Measurements from ENCODE around the gene C16orf86.

Gene C16orf86, protein sequence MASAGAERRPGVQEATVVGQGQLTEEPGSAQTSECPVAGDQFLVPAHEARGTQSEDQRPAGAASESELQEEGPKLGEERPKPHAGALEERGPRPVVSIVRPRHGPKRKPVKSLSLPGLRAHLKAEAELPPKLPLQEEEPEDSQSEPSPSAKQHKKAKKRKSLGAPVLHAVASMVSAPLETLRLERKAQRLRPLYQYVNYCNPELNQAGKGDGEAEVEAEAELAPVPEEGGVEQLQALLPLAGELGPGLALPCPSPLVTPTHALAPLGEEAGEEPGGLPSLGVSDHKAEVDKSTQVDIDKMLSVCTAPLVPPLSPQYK

DNA sequence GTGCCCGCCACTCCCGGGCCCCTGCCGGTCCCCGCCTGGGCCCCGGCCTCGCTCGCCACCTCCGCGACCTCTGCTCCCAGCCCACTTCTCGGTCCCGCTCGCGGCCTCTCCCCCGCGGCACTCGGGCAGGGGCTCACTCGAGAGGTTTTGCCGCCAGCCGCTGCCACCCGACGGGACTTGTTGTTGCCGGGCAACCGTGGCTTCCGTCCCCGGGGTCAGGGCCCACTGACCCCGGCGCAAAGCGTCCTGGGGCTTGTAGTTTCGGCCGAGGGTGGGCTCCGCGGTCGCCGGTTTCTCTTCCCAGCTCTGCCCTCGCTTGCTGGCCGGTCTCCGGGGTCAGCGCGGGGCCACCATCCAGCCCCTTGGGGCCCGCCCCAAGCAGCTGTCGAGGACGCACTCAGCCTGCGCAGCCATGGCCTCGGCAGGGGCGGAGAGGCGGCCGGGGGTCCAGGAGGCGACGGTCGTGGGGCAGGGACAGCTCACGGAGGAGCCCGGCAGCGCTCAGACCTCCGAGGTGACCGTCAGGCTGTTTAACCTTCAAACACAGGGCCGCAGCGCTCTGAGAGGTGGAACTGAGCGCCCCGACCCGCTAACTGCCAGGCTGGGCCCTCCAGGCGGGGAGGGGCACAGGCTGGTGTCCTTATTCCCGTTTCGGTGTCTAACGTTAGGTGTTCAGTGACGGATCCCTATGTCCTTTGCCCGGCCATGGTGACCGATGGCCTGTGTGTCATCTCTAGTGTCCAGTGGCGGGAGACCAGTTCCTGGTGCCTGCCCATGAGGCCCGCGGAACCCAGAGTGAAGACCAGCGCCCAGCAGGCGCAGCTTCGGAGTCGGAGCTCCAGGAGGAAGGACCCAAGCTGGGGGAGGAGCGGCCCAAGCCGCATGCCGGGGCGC, at the start of gene C16orf86, which contains the start of gene ENKD1:
TSS of gene C16orf86 (plus strand) at position 256 of the 894 bp plus-strand sequence. CDS start at position 413, 157 bp downstream.
TSS of gene ENKD1 (minus strand) at position 192 of the 894 bp plus-strand sequence. CDS start 308 bp downstream, outside the sequence.
- no peak for TF ChIP-seq GATA2 (IDR thresholded peaks at IDR 0.05; ENCODE audit: low read depth, low read length)
- no peak for TF ChIP-seq GATA3 (IDR thresholded peaks at IDR 0.05; ENCODE audit: low read depth, low read length)

DNA sequence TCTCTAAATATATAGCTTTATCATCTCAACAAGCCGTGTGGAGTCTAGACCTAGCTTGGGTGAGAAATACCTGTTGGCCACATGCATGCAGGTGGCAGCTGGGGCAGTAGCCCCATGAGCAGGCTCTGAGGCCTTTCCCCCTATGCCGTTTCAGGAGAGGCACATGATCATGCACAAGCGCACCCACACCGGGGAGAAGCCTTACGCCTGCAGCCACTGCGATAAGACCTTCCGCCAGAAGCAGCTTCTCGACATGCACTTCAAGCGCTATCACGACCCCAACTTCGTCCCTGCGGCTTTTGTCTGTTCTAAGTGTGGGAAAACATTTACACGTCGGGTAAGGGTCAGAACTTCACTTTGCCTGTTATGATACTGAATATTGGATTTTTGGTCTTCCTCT, 38.4 kb upstream of the C16orf86 start:
- TF ChIP-seq GATA3 (IDR thresholded peaks at IDR 0.05; ENCODE audit: low read depth, low read length) (no peak), GATA2 (IDR thresholded peaks at IDR 0.05; ENCODE audit: low read depth, low read length) (no peak)

DNA sequence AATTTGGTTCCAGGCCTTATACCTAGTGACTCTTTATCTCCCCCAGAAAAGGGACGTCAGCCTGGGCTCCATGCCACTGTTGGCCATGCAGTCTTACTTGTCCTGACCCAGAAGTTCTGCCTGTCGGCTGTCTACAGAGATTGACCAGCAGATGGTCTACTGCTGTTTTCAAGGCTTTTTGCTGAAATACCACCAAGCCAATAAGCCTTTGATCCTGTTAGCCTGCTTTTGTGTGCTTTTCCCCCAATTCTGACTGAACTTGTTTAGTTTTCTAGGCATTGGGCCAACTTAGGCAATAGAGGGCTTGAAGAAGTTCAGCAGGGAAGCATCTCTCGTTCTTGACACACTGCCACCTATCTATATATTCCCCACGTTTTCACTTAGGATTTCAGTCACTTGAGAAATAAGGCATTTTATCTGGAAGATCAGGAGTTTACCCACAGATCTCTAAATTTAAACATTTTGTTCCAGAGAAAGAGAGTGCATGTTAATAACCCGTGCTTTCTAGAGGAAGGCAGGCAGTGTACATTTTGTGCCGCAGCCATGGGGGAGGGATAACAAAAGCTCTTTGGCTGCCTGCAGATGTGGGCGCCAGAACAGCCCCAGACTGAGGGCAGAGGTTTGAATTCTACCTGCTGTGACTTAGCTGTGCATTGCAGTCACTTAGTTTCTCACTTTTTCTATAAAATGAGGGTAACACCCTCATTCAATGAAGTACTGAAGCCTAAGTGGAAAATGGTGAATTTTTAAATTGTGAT, 34.0 kb upstream of the C16orf86 start:
- TF ChIP-seq GATA3 (IDR thresholded peaks at IDR 0.05; ENCODE audit: low read depth, low read length) (no peak), GATA2 (IDR thresholded peaks at IDR 0.05; ENCODE audit: low read depth, low read length) (no peak)

DNA sequence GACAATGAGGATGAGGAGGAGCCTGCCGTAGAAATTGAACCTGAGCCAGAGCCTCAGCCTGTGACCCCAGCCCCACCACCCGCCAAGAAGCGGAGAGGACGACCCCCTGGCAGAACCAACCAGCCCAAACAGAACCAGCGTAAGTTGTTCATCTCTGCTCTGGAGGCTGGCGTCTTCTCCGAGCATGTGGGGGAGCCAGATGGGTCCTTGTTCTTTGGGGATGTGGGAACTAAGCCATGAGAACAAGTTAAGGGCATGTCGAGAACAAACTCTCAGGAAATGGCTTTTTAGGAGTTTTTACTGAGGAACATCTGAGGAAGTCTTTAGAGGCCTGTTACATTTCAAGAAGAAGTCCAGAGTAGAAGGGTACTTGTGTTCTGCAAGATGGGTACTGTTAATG, 29.9 kb upstream of the C16orf86 start:
- TF ChIP-seq GATA3 (IDR thresholded peaks at IDR 0.05; ENCODE audit: low read depth, low read length) (no peak), GATA2 (IDR thresholded peaks at IDR 0.05; ENCODE audit: low read depth, low read length) (no peak)

DNA sequence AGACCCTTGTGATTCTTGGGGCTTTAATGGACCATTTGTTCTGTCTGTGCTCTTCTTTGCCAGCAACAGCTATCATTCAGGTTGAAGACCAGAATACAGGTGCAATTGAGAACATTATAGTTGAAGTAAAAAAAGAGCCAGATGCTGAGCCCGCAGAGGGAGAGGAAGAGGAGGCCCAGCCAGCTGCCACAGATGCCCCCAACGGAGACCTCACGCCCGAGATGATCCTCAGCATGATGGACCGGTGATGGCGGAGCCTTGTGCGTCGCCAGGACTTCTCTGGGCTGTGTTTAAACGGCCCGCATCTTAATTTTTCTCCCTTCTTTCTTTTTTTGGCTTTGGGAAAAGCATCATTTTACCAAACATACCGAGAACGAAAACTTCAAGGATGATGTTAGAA, 29.0 kb upstream of the C16orf86 start:
- TF ChIP-seq GATA2 (IDR thresholded peaks at IDR 0.05; ENCODE audit: low read depth, low read length), result no peak
- TF ChIP-seq GATA3 (IDR thresholded peaks at IDR 0.05; ENCODE audit: low read depth, low read length), result no peak

DNA sequence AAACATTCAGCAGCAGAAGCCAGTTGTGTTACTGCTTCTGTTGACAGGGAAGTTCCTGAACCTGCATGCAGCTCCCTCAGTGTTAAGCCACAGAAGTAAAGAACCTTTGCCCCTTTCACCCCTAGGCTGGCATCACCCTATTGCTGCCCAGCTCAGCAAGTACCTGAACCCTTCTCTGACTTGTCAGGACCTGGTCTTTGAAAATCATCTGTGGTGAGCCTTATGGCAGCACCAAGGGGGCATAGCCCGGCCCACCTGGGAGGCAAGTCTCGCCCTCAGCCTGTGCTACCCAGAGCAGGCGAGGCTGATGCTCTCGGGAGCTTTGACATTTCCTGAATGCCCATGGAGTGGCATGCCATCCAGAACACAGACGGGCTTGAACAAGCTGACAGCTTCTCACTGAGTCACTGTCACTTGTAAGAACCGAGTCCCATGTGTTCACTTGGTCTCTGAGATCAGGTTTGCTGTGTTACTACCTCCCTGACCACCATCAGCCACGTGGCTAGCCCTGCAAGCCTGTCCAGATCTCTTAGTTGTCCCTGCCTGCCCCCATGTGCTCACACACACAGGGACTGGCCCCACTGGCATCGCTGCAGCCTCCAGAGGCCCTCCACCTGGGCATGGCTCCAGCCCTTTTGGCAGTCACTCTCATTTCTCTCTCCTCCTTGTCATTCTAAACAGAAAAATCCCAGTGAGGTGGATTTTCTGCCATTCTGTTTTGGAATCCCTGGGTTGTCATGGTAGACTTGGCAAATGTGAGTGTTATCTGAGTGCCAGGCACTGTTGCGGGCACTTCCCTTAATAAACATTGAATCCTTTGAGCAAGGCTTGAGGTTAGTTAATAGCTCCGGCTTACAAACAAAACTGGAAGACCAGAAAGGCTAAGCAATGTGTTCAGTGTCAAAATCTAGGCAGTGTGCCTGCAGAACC, 24.6 kb upstream of the C16orf86 start:
- no peak for TF ChIP-seq GATA2 (IDR thresholded peaks at IDR 0.05; ENCODE audit: low read depth, low read length)
- TF ChIP-seq GATA3 (IDR thresholded peaks at IDR 0.05; ENCODE audit: low read depth, low read length), result no peak

DNA sequence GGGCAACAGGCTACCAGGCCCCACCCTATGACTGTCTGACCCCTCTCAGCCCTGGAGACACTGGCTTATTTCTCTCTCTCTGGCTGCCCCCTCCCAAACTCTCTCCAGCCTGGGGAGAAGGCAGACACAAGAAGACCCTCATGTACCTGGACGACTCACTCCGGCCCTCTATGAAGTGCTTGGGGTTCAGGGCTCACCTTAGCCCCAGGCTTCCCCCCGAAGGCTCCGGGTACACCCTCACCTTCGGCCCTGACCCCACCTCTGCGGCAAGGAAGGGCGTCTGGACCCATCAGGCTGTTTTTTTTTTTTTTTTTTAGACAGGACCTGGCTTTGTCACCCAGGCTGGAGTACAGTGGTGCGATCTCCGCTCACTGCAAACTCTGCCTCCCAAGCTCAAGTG, 22.6 kb upstream of the C16orf86 start:
- TF ChIP-seq GATA2 (IDR thresholded peaks at IDR 0.05; ENCODE audit: low read depth, low read length) (no peak), GATA3 (IDR thresholded peaks at IDR 0.05; ENCODE audit: low read depth, low read length) (no peak)

DNA sequence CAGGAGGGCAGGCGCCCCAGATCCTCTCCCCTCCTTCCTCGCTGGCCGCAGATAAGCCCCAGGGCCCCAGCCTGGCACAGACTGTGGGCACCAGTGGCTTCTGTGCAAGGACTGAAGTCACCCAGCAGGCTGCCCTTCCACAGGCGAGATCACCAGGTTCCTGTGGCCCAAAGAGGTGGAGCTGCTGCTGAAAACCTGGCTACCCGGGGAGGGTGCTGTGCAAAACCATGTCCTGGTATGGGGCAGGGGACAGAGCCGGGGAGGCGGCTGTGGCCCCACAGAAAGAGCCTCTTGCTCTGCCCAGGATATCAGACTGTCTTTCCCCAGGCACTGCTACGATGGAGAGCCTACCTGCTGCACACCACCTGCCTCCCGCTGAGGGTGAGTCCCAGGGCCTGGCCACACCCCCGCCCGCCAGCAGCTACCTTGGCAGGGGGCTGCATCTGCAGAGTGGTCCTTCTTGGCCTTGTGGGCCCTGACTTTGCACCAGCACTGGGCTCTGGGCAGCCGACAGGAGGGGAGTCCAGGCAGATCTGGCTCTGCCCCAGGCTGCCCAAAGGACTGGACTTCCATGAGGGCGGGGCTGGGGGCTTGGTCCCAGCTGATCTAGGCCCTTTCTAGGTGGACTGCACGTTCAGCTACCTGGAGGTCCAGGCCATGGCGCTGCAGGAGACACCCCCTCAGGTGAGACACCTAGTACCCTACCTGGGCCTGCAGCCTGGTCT, 21.1 kb upstream of the C16orf86 start:
- TF ChIP-seq GATA3 (IDR thresholded peaks at IDR 0.05; ENCODE audit: low read depth, low read length) (no peak), GATA2 (IDR thresholded peaks at IDR 0.05; ENCODE audit: low read depth, low read length) (no peak)

DNA sequence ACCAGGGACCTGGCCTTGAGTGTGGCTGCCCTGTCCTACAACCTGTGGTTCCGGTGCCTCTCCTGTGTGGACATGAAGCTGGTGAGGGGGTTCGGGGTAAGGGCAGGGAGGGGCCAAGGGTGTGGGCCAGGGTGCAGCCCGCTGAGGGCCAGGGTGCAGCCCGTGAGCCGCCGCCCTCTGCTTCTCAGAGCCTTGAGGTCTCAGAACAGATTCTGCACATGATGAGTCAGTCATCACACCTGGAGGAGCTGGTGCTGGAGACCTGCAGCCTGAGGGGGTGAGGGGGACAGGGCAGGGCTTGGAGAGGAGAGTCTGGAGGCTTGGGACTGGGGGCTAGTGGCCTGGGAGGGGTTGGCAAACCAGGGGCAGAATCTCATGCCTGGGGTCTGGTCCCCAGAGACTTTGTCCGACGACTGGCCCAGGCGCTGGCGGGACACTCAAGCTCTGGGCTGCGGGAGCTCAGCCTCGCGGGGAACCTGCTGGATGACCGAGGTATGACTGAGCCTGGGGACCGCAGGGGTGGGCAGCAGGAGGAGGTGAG, 19.4 kb upstream of the C16orf86 start:
- TF ChIP-seq GATA3 (IDR thresholded peaks at IDR 0.05; ENCODE audit: low read depth, low read length) (no peak), GATA2 (IDR thresholded peaks at IDR 0.05; ENCODE audit: low read depth, low read length) (no peak)

DNA sequence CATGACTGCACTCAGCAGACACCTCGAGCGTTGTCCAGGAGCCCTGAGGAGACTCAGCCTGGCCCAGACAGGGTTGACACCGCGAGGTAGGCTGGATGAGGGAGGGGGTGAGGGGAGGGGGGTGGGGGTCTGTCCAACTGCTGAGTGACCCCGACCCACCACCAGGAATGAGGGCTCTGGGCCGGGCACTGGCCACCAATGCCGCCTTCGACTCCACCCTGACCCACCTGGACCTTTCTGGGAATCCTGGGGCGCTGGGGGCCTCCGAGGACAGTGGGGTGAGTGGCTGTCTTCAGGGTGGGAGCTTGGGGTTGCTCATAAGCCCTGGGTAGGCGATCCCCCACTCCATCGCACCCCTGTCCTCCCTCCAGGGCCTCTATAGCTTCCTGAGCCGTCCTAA, 18.9 kb upstream of the C16orf86 start:
- TF ChIP-seq GATA3 (IDR thresholded peaks at IDR 0.05; ENCODE audit: low read depth, low read length), result no peak
- no peak for TF ChIP-seq GATA2 (IDR thresholded peaks at IDR 0.05; ENCODE audit: low read depth, low read length)

DNA sequence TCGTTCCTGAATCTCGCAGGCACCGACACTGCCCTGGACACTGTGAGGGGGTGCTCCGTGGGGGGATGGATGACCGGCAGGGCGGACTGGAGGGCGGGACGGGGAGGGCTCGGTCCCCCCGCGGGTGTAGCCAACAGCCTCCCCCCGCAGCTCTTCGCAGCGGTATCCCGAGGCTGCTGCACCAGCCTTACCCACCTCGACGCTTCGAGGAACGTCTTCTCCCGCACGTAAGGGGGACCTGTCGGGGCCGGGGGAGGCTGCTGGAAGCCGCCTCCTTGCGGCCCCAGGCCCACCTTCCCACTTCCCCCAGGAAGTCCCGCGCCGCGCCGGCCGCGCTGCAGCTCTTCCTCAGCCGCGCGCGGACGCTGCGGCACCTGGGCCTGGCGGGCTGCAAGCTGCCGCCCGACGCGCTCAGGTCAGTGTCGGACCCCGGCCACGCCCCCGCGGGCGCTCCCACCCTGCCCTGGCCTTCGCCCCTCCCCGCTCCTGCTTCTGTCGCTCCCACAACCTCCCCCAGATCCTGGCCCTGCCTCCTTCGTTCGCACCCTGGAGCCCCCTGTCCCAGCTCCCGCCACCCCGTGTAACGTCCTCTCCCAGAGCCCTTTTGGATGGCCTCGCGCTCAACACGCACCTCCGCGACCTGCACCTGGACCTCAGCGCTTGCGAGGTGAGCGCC, 18.4 kb upstream of the C16orf86 start:
- TF ChIP-seq GATA2 (IDR thresholded peaks at IDR 0.05; ENCODE audit: low read depth, low read length), result no peak
- TF ChIP-seq GATA3 (IDR thresholded peaks at IDR 0.05; ENCODE audit: low read depth, low read length), result no peak

Measured in SH-SY5Y (cell line).